H1 (cell line): ENCODE measurements around the gene PMS1. TPM values are rescaled to one million over a fixed set of nuclear protein-coding genes. Genes with fewer than 3 reads are reported as not detected.

Experiments
- CTCF ChIA-PET: fragments of 300-600 bp; sonication (Branson Sonifier 250); formaldehyde crosslinking; loops from one replicate; lab custom pipeline; 2021; ENCODE audit not compliant: partially characterized antibody; lab: Charles Lee
- POLR2A ChIA-PET: fragments of 300-600 bp; sonication (Branson Sonifier 250); formaldehyde crosslinking; loops from one replicate; lab custom pipeline; 2021; ENCODE audit warnings: inconsistent platforms; ENCODE audit not compliant: partially characterized antibody; lab: Charles Lee
- DNase-seq, 2 experiments: peaks; one replicate each; pipeline versions ENCODE4 v3.0.0 to v3.0.0-alpha.2; 2010 to 2022; ENCODE audit warnings: low spot score in 2 of 2, low read depth in 1 of 2, mixed read lengths in 1 of 2
- FAIRE-seq: peaks from 2 replicates; lab custom pipeline; 2011; peaks lifted over from hg19 to GRCh38; lab: Jason Lieb, UNC
- H2AFZ ChIP-seq: 2 replicates; pipeline ENCODE4 v1.8.1; 2012; ENCODE audit warnings: low read length, inconsistent platforms
- H2AK5ac ChIP-seq: 2 replicates; pipeline ENCODE4 v1.6.1; 2013; ENCODE audit warnings: low read depth, low read length
- H2BK120ac ChIP-seq: replicated peaks from 2 replicates; pipeline ENCODE3; 2013; ENCODE audit warnings: low read depth, low read length, inconsistent platforms
- H2BK12ac ChIP-seq: 2 replicates; pipeline ENCODE4 v1.6.1; 2013; ENCODE audit warnings: low read depth, low read length
- H2BK15ac ChIP-seq: 2 replicates; pipeline ENCODE4 v1.6.1; 2013; ENCODE audit warnings: low read length
- H2BK20ac ChIP-seq: 2 replicates; pipeline ENCODE4 v1.6.1; 2013; ENCODE audit warnings: low read length
- H2BK5ac ChIP-seq: 2 replicates; pipeline ENCODE4 v1.6.1; 2013; ENCODE audit warnings: low read depth, low read length
- H3K14ac ChIP-seq: 2 replicates; pipeline ENCODE4 v1.6.1; 2013; ENCODE audit warnings: inconsistent platforms; ENCODE audit not compliant: insufficient read length
- H3K18ac ChIP-seq: 2 replicates; pipeline ENCODE4 v1.6.1; 2013; ENCODE audit warnings: low read length; ENCODE audit errors: extremely low read depth
- H3K23ac ChIP-seq: 2 replicates; pipeline ENCODE4 v1.6.1; 2013; ENCODE audit warnings: inconsistent platforms; ENCODE audit not compliant: insufficient read length
- H3K23me2 ChIP-seq: 2 replicates; pipeline ENCODE4 v1.6.1; 2013; ENCODE audit warnings: low read depth, low read length
- H3K27ac ChIP-seq: 2 replicates; pipeline ENCODE4 v1.6.1; 2011; ENCODE audit warnings: low read depth, low read length, inconsistent platforms
- H3K27me3 ChIP-seq, 4 experiments: replicated peaks in 1 of 4; 1 replicate in 1 of 4; 2 replicates in 3 of 4; pipeline versions ENCODE4 v1.6.1 to v1.8.1; 2011 to 2013; ENCODE audit warnings: low read length in 3 of 4, mild to moderate bottlenecking in 3 of 4, inconsistent platforms in 2 of 4, mixed read lengths in 2 of 4, moderate library complexity in 1 of 4; ENCODE audit not compliant: control insufficient read depth in 3 of 4, insufficient read depth in 3 of 4; ENCODE audit errors: extremely low read depth in 1 of 4
- H3K36me3 ChIP-seq, 4 experiments: 2 replicates each; pipeline versions ENCODE4 v1.6.1 to v1.8.1; 2011 to 2013; ENCODE audit warnings: mild to moderate bottlenecking in 4 of 4, low read length in 3 of 4, moderate library complexity in 2 of 4, control low read depth in 1 of 4, inconsistent platforms in 1 of 4; ENCODE audit not compliant: insufficient read depth in 4 of 4, control insufficient read depth in 2 of 4
- H3K4ac ChIP-seq: replicated peaks from 2 replicates; pipeline ENCODE3; 2013; ENCODE audit warnings: low read length, low read depth, mixed read lengths, inconsistent platforms; ENCODE audit not compliant: insufficient read length
- H3K4me1 ChIP-seq, 4 experiments: replicated peaks in 1 of 4; 1 replicate in 1 of 4; 2 replicates in 3 of 4; pipeline versions ENCODE4 v1.6.1 to v1.8.1; 2011 to 2013; ENCODE audit warnings: low read length in 3 of 4, inconsistent platforms in 2 of 4, mixed read lengths in 1 of 4; ENCODE audit not compliant: insufficient read depth in 4 of 4, control insufficient read depth in 3 of 4
- H3K4me2 ChIP-seq, 2 experiments: 2 replicates each; pipeline versions ENCODE4 v1.6.1 to v1.8.1; 2011 to 2013; ENCODE audit warnings: low read depth in 2 of 2, low read length in 2 of 2, control low read depth in 1 of 2, inconsistent platforms in 1 of 2, mild to moderate bottlenecking in 1 of 2; ENCODE audit not compliant: insufficient read depth in 1 of 2
- H3K4me3 ChIP-seq, 4 experiments: fragments of 200-600, 300-600 bp in 1 of 4; sonication (generic), shearing (Covaris generic), sonication (Bioruptor Twin) in 1 of 4; 2 replicates each; pipeline versions ENCODE4 v1.5.1 to v1.8.1; 2011 to 2016; ENCODE audit warnings: low read length in 4 of 4, low read depth in 3 of 4, control low read depth in 2 of 4, inconsistent platforms in 2 of 4, mild to moderate bottlenecking in 2 of 4, mixed read lengths in 1 of 4, moderate library complexity in 1 of 4; ENCODE audit not compliant: insufficient read depth in 2 of 4; ENCODE audit errors: extremely low read depth in 1 of 4
- H3K56ac ChIP-seq: replicated peaks from 2 replicates; pipeline ENCODE3; 2013; ENCODE audit warnings: low read depth, mild to moderate bottlenecking, mixed read lengths, low read length, inconsistent platforms; ENCODE audit not compliant: insufficient read length
- H3K79me1 ChIP-seq: 2 replicates; pipeline ENCODE4 v1.6.1; 2013; ENCODE audit warnings: low read depth, low read length, control low read depth
- H3K79me2 ChIP-seq, 2 experiments: 2 replicates each; pipeline versions ENCODE4 v1.6.1 to v1.8.1; 2012 to 2013; ENCODE audit warnings: low read length in 2 of 2, mild to moderate bottlenecking in 2 of 2, inconsistent platforms in 1 of 2; ENCODE audit not compliant: insufficient read depth in 2 of 2, control insufficient read depth in 1 of 2
- H3K9ac ChIP-seq, 4 experiments: replicated peaks in 1 of 4; 1 replicate in 1 of 4; 2 replicates in 3 of 4; pipeline versions ENCODE4 v1.6.1 to v1.8.1; 2011 to 2013; ENCODE audit warnings: low read depth in 3 of 4, low read length in 3 of 4, control low read depth in 2 of 4, mild to moderate bottlenecking in 2 of 4, moderate library complexity in 2 of 4, inconsistent platforms in 1 of 4; ENCODE audit errors: extremely low read depth in 1 of 4
- H3K9me3 ChIP-seq, 2 experiments: 2 replicates each; pipeline versions ENCODE4 v1.6.1 to v1.8.1; 2012 to 2013; ENCODE audit warnings: mild to moderate bottlenecking in 2 of 2, moderate library complexity in 2 of 2, control low read depth in 1 of 2, inconsistent platforms in 1 of 2, low read depth in 1 of 2, low read length in 1 of 2, mixed read lengths in 1 of 2; ENCODE audit not compliant: insufficient read depth in 2 of 2
- H4K20me1 ChIP-seq, 2 experiments: replicated peaks in 1 of 2; 2 replicates each; pipeline versions ENCODE3 to v1.8.1; 2011 to 2013; ENCODE audit warnings: inconsistent platforms in 2 of 2, low read length in 2 of 2, mild to moderate bottlenecking in 1 of 2; ENCODE audit not compliant: insufficient read depth in 2 of 2, control insufficient read depth in 1 of 2
- H4K5ac ChIP-seq: 2 replicates; pipeline ENCODE4 v1.6.1; 2013; ENCODE audit warnings: low read length, low read depth, mixed read lengths, inconsistent platforms; ENCODE audit not compliant: insufficient read length
- H4K8ac ChIP-seq: 2 replicates; pipeline ENCODE4 v1.8.0; 2013; ENCODE audit warnings: mild to moderate bottlenecking, moderate library complexity, low read length, inconsistent platforms; ENCODE audit not compliant: insufficient read depth; ENCODE audit errors: extremely low read depth
- H4K91ac ChIP-seq: replicated peaks from 2 replicates; pipeline ENCODE3; 2013; ENCODE audit warnings: low read length, mixed read lengths, inconsistent platforms; ENCODE audit not compliant: insufficient read length
- HDAC2 ChIP-seq, 2 experiments: fragments of 300-600 bp in 1 of 2; sonication (generic) in 1 of 2; IDR thresholded peaks; 2 replicates each; pipeline ENCODE4 v1.6.1; 2011 to 2012; ENCODE audit warnings: low read depth in 2 of 2, low read length in 2 of 2, mild to moderate bottlenecking in 2 of 2, moderate library complexity in 2 of 2, borderline replicate concordance in 1 of 2, inconsistent platforms in 1 of 2
- TAF7 ChIP-seq: optimal IDR thresholded peaks from 2 replicates; pipeline ENCODE3; 2011; ENCODE audit warnings: low read depth, mild to moderate bottlenecking, inconsistent platforms, low read length, moderate library complexity, borderline replicate concordance
- WGBS, 2 experiments: shearing (Covaris generic) in 1 of 2; methylation state at CpG; one replicate each; pipeline versions ENCODE4 v1.1.6 to v1.1.7; 2013 to 2015; ENCODE audit warnings: low lambda C conversion rate in 2 of 2, mixed read lengths in 2 of 2, inconsistent platforms in 1 of 2, low coverage in 1 of 2, missing lambda C conversion rate in 1 of 2; ENCODE audit not compliant: insufficient replicate concordance in 2 of 2, insufficient coverage in 1 of 2, insufficient read length in 1 of 2; ENCODE audit errors: extremely low coverage in 1 of 2, missing lambda C conversion rate in 1 of 2; 5-methylcytosine and 5-hydroxymethylcytosine counted together
- polyA plus RNA-seq, 7 experiments: library from polyadenylated mRNA; depleted of rRNA in 3 of 7; stranded (reverse) in 5 of 7; unstranded in 2 of 7; fragments of >200 nt in 5 of 7; fragments of 200-250 nt in 2 of 7; gene quantifications; 1 replicate in 5 of 7; 2 replicates in 1 of 7; 4 replicates in 1 of 7; pipeline versions ENCODE4 v1.2.1 to v1.2.3, GENCODE V29; 2011 to 2013; ENCODE audit warnings: missing spikeins in 2 of 7, mixed read lengths in 2 of 7
- total RNA-seq: library from RNA; stranded (reverse); fragmentation: NEBNext Ultra II Directional; extraction: Animal tissue kit (Norgen Biotek cat#: 25700); gene quantifications from 2 replicates; pipeline ENCODE4 v1.2.1, GENCODE V29; 2021

PMS1 gene
- total and polyA plus RNA-seq, 2 of the 8 experiments (the other 6 are each of a cell fraction or from before 2014, with no cell fraction given): 13.1 to 59.7 TPM

- ChIA-PET CTCF (no interaction called here), POLR2A (interaction anchor here (0.8 to 1.7 kb wide), 3 partner anchors 9 to 97 kb away, joined by 3 to 5 read pairs (median 3); partner anchors contain the start of genes ORMDL1 and PMS1)
- H2BK20ac ChIP-seq: no peak overlapping the region
- H3K23ac ChIP-seq: no peak overlapping the region
- H3K27ac ChIP-seq: no peak overlapping the region
- no peak overlapping the region for H3K18ac ChIP-seq
- peaks cover 0 to 4% (median 0%) of the 10 kb centered on the region in 4 experiments; a peak in 1 of 7 replicates for H3K4me1 ChIP-seq
- no peak overlapping the region for H3K4me2 ChIP-seq
- H3K27me3 ChIP-seq: no peaks in the 10 kb centered on the region
- no peak overlapping the region for H3K4me3 ChIP-seq
- no peak overlapping the region for H2BK15ac ChIP-seq
- DNase-seq (no peak), FAIRE-seq (no peak)
- no peaks in the 10 kb centered on the region for H4K20me1 ChIP-seq
- H3K79me2 ChIP-seq: no peaks in the 10 kb centered on the region
- no peak overlapping the region for H2AFZ ChIP-seq
- H2BK5ac ChIP-seq: no peak overlapping the region
- H3K14ac ChIP-seq: no peak overlapping the region
- no peaks in the 10 kb centered on the region for H3K79me1 ChIP-seq
- no peak overlapping the region; a peak in 1 of 7 replicates for H3K9ac ChIP-seq
- no peak overlapping the region for H4K8ac ChIP-seq
- H3K23me2 ChIP-seq: no peaks in the 10 kb centered on the region; the same call in 1 of the 2 replicates
- H3K56ac ChIP-seq: no peak overlapping the region
- WGBS, 2 experiments: 86% methylated on average over 2 of the region's 2 CpGs; no CpG with 5 or more reads in 1 of the 2 experiments
- no peak overlapping the region for H2BK120ac ChIP-seq
- no peak overlapping the region for H4K91ac ChIP-seq
- H3K9me3 ChIP-seq: no peaks in the 10 kb centered on the region
- no peak overlapping the region for H4K5ac ChIP-seq
- no peak overlapping the region for H2AK5ac ChIP-seq
- TF ChIP-seq TAF7: no peak
- no peak for TF ChIP-seq HDAC2 (IDR thresholded peaks at IDR 0.05; ENCODE audit: borderline replicate concordance in 1 of 2, low read depth in 2 of 2, low read length in 2 of 2)
- H3K4ac ChIP-seq: no peak overlapping the region
- no peak overlapping the region for H2BK12ac ChIP-seq
- H3K36me3 ChIP-seq: peaks cover 0 to 6% (median 1%) of the 10 kb centered on the region in 4 experiments; a peak in 2 of 8 replicates
Measured at GRCh38 chr2:189880429-189880828, 96.2 kb downstream of the PMS1 start.
